Neuronal stem cell (in vitro differentiated cells): ENCODE measurements around the gene LRRN1.

Experiments
- DNase-seq: peaks from one replicate; pipeline ENCODE4 v3.0.0-alpha.2; 2013; ENCODE audit warnings: low spot score
- H2AFZ ChIP-seq: one replicate; pipeline ENCODE4 v1.6.1; 2013; ENCODE audit warnings: mild to moderate bottlenecking, low read length, inconsistent platforms
- H2AK5ac ChIP-seq: 2 replicates; pipeline ENCODE4 v1.6.1; 2013; ENCODE audit warnings: low read depth, mild to moderate bottlenecking, inconsistent platforms, low read length, moderate library complexity, mixed read lengths
- H2BK120ac ChIP-seq: 2 replicates; pipeline ENCODE4 v1.6.1; 2013; ENCODE audit warnings: low read depth, mild to moderate bottlenecking, inconsistent platforms, low read length, moderate library complexity, mixed read lengths
- H2BK12ac ChIP-seq: one replicate; pipeline ENCODE4 v1.6.1; 2013; ENCODE audit warnings: low read length, inconsistent platforms
- H2BK15ac ChIP-seq: 2 replicates; pipeline ENCODE4 v1.6.1; 2013; ENCODE audit warnings: mild to moderate bottlenecking, low read length, inconsistent platforms, mixed read lengths
- H2BK5ac ChIP-seq: one replicate; pipeline ENCODE4 v1.6.1; 2013; ENCODE audit warnings: inconsistent platforms, mild to moderate bottlenecking, low read length, moderate library complexity
- H3K14ac ChIP-seq: one replicate; pipeline ENCODE4 v1.6.1; 2013; ENCODE audit warnings: low read length, inconsistent platforms
- H3K18ac ChIP-seq: 2 replicates; pipeline ENCODE4 v1.6.1; 2013; ENCODE audit warnings: low read length, inconsistent platforms
- H3K23ac ChIP-seq: 2 replicates; pipeline ENCODE4 v1.6.1; 2013; ENCODE audit warnings: low read depth, mild to moderate bottlenecking, mixed read lengths, low read length, inconsistent platforms; ENCODE audit not compliant: poor library complexity
- H3K27ac ChIP-seq: replicated peaks from 3 replicates; pipeline ENCODE4 v1.5.1; 2013; ENCODE audit warnings: low read length, inconsistent platforms
- H3K27me3 ChIP-seq, 3 experiments: 2 replicates each; pipeline ENCODE4 v1.6.1; 2013; ENCODE audit warnings: low read length in 3 of 3, mild to moderate bottlenecking in 2 of 3, inconsistent platforms in 1 of 3, low read depth in 1 of 3, mixed read lengths in 1 of 3, moderate library complexity in 1 of 3; ENCODE audit not compliant: control insufficient read depth in 3 of 3, insufficient read depth in 3 of 3
- H3K36me3 ChIP-seq, 2 donors: replicated peaks in 1 of 2; 2 replicates each; pipeline ENCODE4 v1.6.1; 2013; ENCODE audit warnings: low read length in 2 of 2; ENCODE audit not compliant: control insufficient read depth in 2 of 2, insufficient read depth in 2 of 2
- H3K4ac ChIP-seq: 2 replicates; pipeline ENCODE4 v1.6.1; 2013; ENCODE audit warnings: inconsistent platforms, mild to moderate bottlenecking, low read length, moderate library complexity
- H3K4me1 ChIP-seq, 2 donors: 1 replicate in 1 of 2; 2 replicates in 1 of 2; pipeline ENCODE4 v1.6.1; 2013; ENCODE audit warnings: low read length in 2 of 2, low read depth in 1 of 2; ENCODE audit not compliant: control insufficient read depth in 2 of 2, insufficient read depth in 1 of 2
- H3K4me2 ChIP-seq: one replicate; pipeline ENCODE4 v1.6.1; 2013; ENCODE audit warnings: mild to moderate bottlenecking, low read length, inconsistent platforms; ENCODE audit not compliant: insufficient read depth, poor library complexity, severe bottlenecking
- H3K4me3 ChIP-seq, 2 donors: 2 replicates each; pipeline ENCODE4 v1.5.1; 2013; ENCODE audit warnings: low read length in 2 of 2, mild to moderate bottlenecking in 2 of 2, inconsistent platforms in 1 of 2, moderate library complexity in 1 of 2
- H3K79me1 ChIP-seq: one replicate; pipeline ENCODE4 v1.6.1; 2013; ENCODE audit warnings: low read depth, mild to moderate bottlenecking, inconsistent platforms, low read length, moderate library complexity
- H3K9ac ChIP-seq: one replicate; pipeline ENCODE4 v1.6.1; 2013; ENCODE audit warnings: mild to moderate bottlenecking, low read depth, low read length, inconsistent platforms; ENCODE audit not compliant: poor library complexity
- H3K9me3 ChIP-seq, 2 donors: replicated peaks in 1 of 2; 2 replicates each; pipeline versions ENCODE3 to v1.6.1; 2013; ENCODE audit warnings: low read length in 2 of 2, mild to moderate bottlenecking in 2 of 2, inconsistent platforms in 1 of 2, low read depth in 1 of 2, mixed read lengths in 1 of 2, moderate library complexity in 1 of 2; ENCODE audit not compliant: control insufficient read depth in 2 of 2, insufficient read depth in 1 of 2
- H4K8ac ChIP-seq: one replicate; pipeline ENCODE4 v1.6.1; 2013; ENCODE audit warnings: low read depth, mild to moderate bottlenecking, inconsistent platforms, low read length, moderate library complexity
- H4K91ac ChIP-seq: one replicate; pipeline ENCODE4 v1.6.1; 2013; ENCODE audit warnings: low read length, low read depth, mild to moderate bottlenecking, inconsistent platforms; ENCODE audit not compliant: poor library complexity
- WGBS, 2 donors: extraction: QIAGEN DNeasy Blood & Tissue Kit; methylation state at CpG; one replicate each; pipeline ENCODE4 v1.1.7; 2013; ENCODE audit warnings: missing lambda C conversion rate in 2 of 2, mixed read lengths in 1 of 2; ENCODE audit not compliant: insufficient read length in 2 of 2, insufficient replicate concordance in 1 of 2; ENCODE audit errors: extremely low coverage in 2 of 2; 5-methylcytosine and 5-hydroxymethylcytosine counted together

Gene LRRN1

DNA sequence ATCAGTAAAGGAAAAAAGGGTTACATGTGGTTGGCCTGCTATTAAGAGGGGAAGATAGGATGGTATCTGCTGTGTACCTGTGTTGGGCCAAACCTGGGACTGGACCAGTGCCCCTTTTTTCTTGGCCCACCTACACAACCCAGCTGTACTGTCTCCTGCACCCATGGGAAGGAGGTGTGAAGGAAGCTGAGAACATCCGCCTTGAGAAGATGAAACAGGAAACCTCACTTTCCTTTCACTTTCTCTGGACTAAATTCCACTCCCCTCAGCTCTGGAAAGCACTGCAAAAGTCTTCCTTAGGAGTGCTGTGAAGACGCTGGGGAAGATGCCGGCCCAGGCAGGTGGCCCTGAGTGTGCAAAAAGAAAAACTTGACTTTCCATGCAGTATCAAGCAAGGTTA is 37.6 kb downstream of the LRRN1 start:
- no peak overlapping the region for H3K4ac ChIP-seq
- H4K8ac ChIP-seq = no peak overlapping the region
- H3K27ac ChIP-seq = no peak overlapping the region
- H3K18ac ChIP-seq = no peak overlapping the region
- no peaks in the 10 kb centered on the region for H3K4me1 ChIP-seq
- H3K9ac ChIP-seq = no peak overlapping the region
- WGBS, 2 donors = no CpG with 5 or more reads among the region's 3 CpGs
- no peak overlapping the region for H2BK12ac ChIP-seq
- no peak overlapping the region for H4K91ac ChIP-seq
- H3K36me3 ChIP-seq = peaks cover 26 to 96% of the 10 kb centered on the region in 2 donors
- no peaks in the 10 kb centered on the region for H3K27me3 ChIP-seq
- no peak overlapping the region for H2AFZ ChIP-seq
- H2AK5ac ChIP-seq = no peak overlapping the region
- H2BK120ac ChIP-seq = no peak overlapping the region
- peaks cover 2% of the 10 kb centered on the region for H3K79me1 ChIP-seq
- no peak overlapping the region for H2BK5ac ChIP-seq
- no peak overlapping the region for H3K14ac ChIP-seq
- no peak overlapping the region for H3K4me2 ChIP-seq
- no peak for DNase-seq
- H3K9me3 ChIP-seq = peaks cover 19 to 84% of the 10 kb centered on the region in 2 donors
- no peak overlapping the region for H2BK15ac ChIP-seq
- H3K23ac ChIP-seq = no peak overlapping the region
- H3K4me3 ChIP-seq = no peak overlapping the region

- H2BK120ac ChIP-seq = no peak overlapping the region
- no peak overlapping the region for H2AK5ac ChIP-seq
- no peak overlapping the region for H3K14ac ChIP-seq
- no peak overlapping the region for H3K4ac ChIP-seq
- H3K4me3 ChIP-seq = no peak overlapping the region
- peaks cover 4% of the 10 kb centered on the region for H3K79me1 ChIP-seq
- H2BK12ac ChIP-seq = no peak overlapping the region
- DNase-seq = no peak
- WGBS, 2 donors = no CpG with 5 or more reads among the region's 2 CpGs
- no peak overlapping the region for H2BK15ac ChIP-seq
- no peaks in the 10 kb centered on the region for H3K4me1 ChIP-seq
- H4K91ac ChIP-seq = no peak overlapping the region
- H2AFZ ChIP-seq = no peak overlapping the region
- H3K27me3 ChIP-seq = no peaks in the 10 kb centered on the region
- H3K4me2 ChIP-seq = no peak overlapping the region
- no peak overlapping the region for H3K27ac ChIP-seq
- H3K9ac ChIP-seq = no peak overlapping the region
- no peak overlapping the region for H4K8ac ChIP-seq
- H3K9me3 ChIP-seq = peaks cover 3 to 45% of the 10 kb centered on the region in 2 donors
- no peak overlapping the region for H2BK5ac ChIP-seq
- peaks cover 26 to 97% of the 10 kb centered on the region in 2 donors for H3K36me3 ChIP-seq
- no peak overlapping the region for H3K18ac ChIP-seq
- H3K23ac ChIP-seq = no peak overlapping the region
Observed at GRCh38 chr3:3842356-3842755, 43.1 kb downstream of the LRRN1 start.

DNA sequence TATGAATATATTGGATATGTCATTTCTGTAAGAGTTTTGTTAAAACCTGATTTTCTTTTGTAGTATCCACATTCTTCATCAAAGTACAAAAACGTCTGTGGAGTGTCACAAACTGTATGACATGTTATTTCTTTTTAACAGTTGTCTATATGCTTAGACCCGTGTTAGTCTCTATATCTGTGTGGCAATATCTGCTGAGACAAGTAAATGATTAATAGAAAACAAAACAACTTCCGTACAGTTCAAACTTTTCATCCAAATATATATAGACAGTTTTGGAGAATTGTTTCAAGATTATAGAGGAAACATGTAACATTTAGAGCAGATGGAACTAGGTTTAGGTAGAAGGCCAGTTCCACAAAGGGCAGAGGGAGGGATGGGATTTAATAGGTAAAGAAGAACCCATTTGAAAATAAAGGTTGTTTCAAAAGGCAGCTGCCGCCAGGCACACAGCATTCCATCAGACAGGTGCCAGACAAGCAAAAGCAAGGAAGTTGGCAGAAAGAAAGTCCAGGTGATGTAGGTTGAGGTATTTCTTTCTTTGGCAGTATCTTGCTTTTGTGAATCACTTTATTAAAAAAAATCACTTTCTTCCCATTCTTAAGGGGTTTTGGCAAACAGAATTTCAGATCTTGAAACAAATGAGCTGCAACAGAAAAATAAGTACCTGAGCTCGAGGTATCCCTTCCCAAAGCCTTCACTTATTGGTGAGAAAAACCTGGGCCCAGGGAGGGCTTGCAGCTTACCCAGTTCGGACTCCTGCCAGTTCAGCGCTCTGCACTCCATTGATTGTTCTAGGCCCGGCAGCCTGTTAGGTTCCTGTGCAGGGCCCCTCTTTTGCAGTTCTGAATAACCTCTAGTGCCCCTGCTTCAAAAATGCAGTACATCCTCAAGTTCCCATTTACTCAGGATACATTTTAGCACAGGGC is 49.0 kb downstream of the LRRN1 start:
- Histone ChIP-seq H2AK5ac (no peak overlapping the region), H3K4me1 (peaks cover 0 to 5% of the 10 kb centered on the region in 2 donors), H3K27me3 (no peaks in the 10 kb centered on the region), H3K4me2 (no peak overlapping the region), H2BK12ac (no peak overlapping the region), H3K14ac (no peak overlapping the region), H3K4me3 (no peak overlapping the region), H2BK5ac (no peak overlapping the region), H2BK120ac (no peak overlapping the region), H3K9ac (no peak overlapping the region), H3K27ac (no peak overlapping the region), H2AFZ (no peak overlapping the region), H3K18ac (no peak overlapping the region), H3K36me3 (peaks cover 24 to 88% of the 10 kb centered on the region in 2 donors), H3K79me1 (peaks cover 2% of the 10 kb centered on the region), H4K8ac (no peak overlapping the region), H3K23ac (no peak overlapping the region), H2BK15ac (no peak overlapping the region), H4K91ac (no peak overlapping the region), H3K4ac (no peak overlapping the region), H3K9me3 (peaks cover 0 to 11% of the 10 kb centered on the region in 2 donors)
- no CpG with 5 or more reads among the region's 8 CpGs for WGBS, 2 donors
- no peak for DNase-seq

DNA sequence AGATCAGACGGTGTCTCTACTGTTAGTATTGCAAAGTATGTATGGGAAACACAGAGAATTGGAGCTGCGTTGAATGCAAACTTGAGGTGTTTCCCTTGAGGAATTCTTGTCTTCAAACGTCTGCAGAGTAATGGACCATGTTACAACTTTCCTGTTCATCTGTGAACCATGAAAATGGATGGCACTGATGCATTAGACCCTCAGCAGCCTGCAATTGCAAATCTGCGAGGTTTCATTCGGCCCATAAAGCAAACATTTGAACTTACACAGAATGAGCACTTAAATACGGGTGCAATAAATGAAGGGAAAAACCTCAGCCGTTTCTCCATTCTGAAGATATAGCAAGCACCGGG is 49.7 kb downstream of the LRRN1 start:
- Histone ChIP-seq H3K27ac (no peak overlapping the region), H2AK5ac (no peak overlapping the region), H4K8ac (no peak overlapping the region), H2BK15ac (no peak overlapping the region), H3K4ac (no peak overlapping the region), H3K18ac (no peak overlapping the region), H3K4me2 (no peak overlapping the region), H3K4me3 (no peak overlapping the region), H3K9ac (no peak overlapping the region), H3K36me3 (peaks cover 24 to 86% of the 10 kb centered on the region in 2 donors), H3K14ac (no peak overlapping the region), H3K79me1 (peaks cover 2% of the 10 kb centered on the region), H3K4me1 (peaks cover 0 to 5% of the 10 kb centered on the region in 2 donors), H2BK120ac (no peak overlapping the region), H3K23ac (no peak overlapping the region), H2BK5ac (no peak overlapping the region), H3K9me3 (peaks cover 0 to 11% of the 10 kb centered on the region in 2 donors), H3K27me3 (no peaks in the 10 kb centered on the region), H2BK12ac (no peak overlapping the region), H4K91ac (no peak overlapping the region), H2AFZ (no peak overlapping the region)
- no CpG with 5 or more reads among the region's 8 CpGs for WGBS, 2 donors
- DNase-seq = no peak
